ENCODE data around the gene IL4. TPM values are rescaled to one million over a fixed set of nuclear protein-coding genes. Genes with fewer than 3 reads are reported as not detected.

IL4 gene
- total RNA-seq, 1 donor from 2014 or later = not detected

DNA sequence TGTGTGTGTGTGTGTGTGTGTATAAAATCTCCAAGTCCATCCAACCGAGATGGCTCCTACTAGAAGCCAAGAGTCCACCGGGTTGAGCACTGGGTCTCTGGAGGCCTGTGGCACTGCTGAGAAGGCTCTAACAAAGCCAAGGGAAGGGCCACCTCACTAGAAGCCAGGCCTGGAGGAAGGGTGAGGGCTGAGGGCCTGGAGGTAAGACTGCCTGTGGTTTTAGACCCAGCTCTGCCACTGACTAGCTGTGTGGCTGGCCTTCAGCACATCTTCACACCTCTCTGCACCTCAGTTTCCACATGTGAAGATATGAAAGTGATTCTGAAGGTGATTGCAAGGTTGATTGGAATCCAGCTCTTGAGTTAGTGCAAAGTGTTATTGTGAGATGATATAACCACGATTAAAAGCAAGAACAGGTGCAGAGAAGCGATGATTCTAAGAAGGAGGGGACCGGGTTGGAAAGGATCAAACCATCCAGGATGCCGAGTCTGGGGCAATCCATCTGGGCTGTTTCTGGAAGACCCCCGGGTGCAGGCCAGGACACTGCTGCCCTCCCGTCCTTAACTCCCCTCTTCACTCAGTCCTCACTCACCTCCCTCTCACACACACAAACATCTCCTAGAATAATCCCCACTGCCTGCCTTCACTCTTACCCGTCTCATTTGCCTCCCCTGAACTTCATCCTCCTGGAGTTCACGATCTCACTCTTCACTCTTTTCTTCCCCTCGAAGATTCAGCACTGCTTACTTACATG, 2.3 kb downstream of the IL4 start:
- TF ChIP-seq, protein P1, sequence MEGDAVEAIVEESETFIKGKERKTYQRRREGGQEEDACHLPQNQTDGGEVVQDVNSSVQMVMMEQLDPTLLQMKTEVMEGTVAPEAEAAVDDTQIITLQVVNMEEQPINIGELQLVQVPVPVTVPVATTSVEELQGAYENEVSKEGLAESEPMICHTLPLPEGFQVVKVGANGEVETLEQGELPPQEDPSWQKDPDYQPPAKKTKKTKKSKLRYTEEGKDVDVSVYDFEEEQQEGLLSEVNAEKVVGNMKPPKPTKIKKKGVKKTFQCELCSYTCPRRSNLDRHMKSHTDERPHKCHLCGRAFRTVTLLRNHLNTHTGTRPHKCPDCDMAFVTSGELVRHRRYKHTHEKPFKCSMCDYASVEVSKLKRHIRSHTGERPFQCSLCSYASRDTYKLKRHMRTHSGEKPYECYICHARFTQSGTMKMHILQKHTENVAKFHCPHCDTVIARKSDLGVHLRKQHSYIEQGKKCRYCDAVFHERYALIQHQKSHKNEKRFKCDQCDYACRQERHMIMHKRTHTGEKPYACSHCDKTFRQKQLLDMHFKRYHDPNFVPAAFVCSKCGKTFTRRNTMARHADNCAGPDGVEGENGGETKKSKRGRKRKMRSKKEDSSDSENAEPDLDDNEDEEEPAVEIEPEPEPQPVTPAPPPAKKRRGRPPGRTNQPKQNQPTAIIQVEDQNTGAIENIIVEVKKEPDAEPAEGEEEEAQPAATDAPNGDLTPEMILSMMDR (conservative IDR thresholded peaks at IDR 0.05; ENCODE audit: low read depth, low read length) = no peak
- no peak for DNase-seq (ENCODE audit: low read depth)
- no peak overlapping the region for H3K4me3 ChIP-seq (ENCODE audit: low read depth, low read length)

DNA sequence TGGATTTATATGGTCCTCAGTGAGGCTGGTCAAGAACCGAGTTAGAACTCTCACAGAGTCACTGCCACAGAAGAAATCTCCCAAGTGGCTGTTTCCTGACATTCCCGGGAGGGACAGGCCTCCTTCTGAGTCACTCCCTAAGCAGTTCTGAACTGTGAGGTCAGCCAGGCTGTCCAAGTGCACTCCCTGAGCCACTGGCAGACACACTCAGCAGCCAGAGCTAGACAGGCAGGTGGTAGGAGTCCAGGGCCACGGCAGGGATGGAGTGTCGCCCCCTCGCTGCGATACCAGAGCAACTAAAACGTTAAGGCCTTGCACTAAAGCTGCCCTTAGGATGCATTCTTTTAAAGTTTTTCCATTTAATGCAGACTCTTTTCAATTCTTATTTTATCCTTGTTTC, 3.4 kb downstream of the IL4 start:
- TF ChIP-seq, protein P1 (conservative IDR thresholded peaks at IDR 0.05; ENCODE audit: low read depth, low read length) = peak; percentile 60
- peak; percentile 56 for DNase-seq (ENCODE audit: low read depth)
- no peak overlapping the region for H3K4me3 ChIP-seq (ENCODE audit: low read depth, low read length)

DNA sequence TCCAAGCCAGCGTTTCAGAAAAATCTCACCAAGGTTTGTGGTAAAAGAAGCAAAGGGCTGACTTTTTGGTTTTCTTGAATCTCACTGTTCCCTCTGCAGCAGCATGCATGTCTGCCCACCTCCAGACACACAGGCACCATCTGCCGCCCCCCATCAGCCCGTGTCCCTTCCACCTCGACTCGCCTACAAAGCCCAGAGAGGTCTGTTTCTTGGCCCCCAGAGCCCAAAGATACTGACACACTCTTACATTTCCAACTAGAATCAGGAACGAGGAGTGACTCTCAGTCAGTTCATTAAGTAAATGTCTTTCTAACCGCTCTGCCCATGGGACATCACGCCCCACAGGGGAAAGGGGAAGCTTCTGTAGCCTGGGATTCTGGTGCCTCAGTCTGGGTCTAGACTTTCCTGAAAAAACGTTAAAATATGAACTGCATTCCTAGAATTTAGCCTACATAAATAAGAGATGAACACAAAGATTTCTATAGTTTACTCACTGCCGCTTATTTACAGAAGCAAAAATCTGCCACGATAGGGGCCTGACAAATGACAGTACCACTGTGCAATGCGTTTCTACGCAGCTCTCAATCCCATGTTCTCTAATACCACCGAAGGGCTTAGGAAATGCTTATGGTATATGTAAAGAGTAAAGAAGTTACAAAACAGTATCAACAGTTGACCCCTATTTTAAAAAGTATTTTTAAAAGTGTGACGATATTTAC, 4.1 kb downstream of the IL4 start:
- TF ChIP-seq, protein P1 (conservative IDR thresholded peaks at IDR 0.05; ENCODE audit: low read depth, low read length) = no peak

DNA sequence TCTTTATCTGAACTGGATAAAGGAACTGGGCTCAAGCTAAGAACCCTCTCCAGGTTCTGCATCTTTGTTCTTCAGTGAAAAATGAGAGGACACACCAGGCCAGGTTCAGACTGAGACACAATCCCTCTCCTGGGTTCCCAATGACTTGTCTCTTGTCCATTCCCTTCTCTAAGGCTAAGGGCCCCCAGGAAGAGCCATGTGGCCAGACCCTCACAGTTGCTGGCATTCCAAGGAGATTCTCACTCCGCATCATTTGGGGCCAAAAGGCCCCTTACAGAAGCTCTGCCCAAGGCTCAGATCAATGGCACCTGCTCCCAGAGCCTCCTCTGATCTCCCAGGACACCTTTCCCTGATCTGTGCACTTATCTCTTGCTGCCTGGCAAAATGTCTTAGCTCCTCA, 4.9 kb downstream of the IL4 start:
- TF ChIP-seq, protein P1 (conservative IDR thresholded peaks at IDR 0.05; ENCODE audit: low read depth, low read length) = no peak

More for the DNA sequence above, 4.1 kb downstream of the IL4 start:
- H3K4me3 ChIP-seq (ENCODE audit: low read depth, low read length) = no peak overlapping the region
- no peak for DNase-seq (ENCODE audit: low read depth)

DNA sequence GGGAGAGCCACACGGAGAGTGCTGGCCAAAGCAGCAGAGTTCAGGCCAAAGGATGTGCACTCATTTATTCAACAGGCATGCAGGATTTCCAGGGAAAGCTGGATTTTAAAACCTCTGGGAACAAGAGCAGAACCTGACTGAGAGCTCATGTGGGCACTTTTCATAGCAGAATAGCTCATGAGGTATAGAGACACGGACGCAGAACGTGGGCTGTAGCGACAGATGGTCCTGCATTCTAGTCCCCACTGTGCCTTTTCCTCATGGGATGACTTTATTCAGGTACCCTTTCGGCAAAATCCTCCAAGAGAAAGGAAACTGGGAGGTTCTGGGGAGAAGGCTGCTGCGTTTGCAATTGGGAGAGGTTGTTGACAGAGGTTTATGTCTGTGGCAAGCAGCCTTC, 5.4 kb downstream of the IL4 start:
- TF ChIP-seq, protein P1 (conservative IDR thresholded peaks at IDR 0.05; ENCODE audit: low read depth, low read length) = no peak
- no peak overlapping the region for H3K4me3 ChIP-seq (ENCODE audit: low read depth, low read length)

More for the DNA sequence above, 4.9 kb downstream of the IL4 start:
- H3K4me3 ChIP-seq (ENCODE audit: low read depth, low read length) = no peak overlapping the region
- no peak for DNase-seq (ENCODE audit: low read depth)

DNA sequence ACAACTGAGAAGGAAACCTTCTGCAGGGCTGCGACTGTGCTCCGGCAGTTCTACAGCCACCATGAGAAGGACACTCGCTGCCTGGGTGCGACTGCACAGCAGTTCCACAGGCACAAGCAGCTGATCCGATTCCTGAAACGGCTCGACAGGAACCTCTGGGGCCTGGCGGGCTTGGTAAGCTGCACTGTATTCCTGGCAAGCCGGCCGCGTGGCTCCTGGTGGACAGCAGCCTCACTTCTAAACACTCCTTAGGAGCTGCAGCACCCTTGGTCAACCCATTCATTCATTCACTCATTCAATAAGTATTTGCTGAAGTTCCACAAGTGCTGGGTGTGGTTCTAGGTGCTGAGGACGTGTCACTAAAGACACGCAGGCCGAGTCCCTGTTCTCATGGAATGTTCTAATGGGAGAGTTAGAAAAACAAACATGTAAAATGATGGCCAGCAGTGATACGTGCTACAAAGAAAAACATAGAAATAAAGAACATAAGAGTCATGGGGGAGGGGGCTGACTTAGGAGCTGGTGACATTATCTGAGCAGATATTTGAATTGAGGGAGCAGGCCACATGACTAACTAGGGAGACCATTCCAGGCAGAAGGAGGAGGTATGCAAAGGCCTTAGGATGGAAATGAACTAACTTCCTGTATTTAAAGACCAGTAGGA, 6.1 kb downstream of the IL4 start:
- TF ChIP-seq, protein P1 (conservative IDR thresholded peaks at IDR 0.05; ENCODE audit: low read depth, low read length) = no peak

More for the DNA sequence above, 5.4 kb downstream of the IL4 start:
- DNase-seq (ENCODE audit: low read depth) = no peak

More for the DNA sequence above, 6.1 kb downstream of the IL4 start:
- H3K4me3 ChIP-seq (ENCODE audit: low read depth, low read length) = no peak overlapping the region
- DNase-seq (ENCODE audit: low read depth) = no peak
